GM12878 (cell line): ENCODE results near the gene DNAJB4. TPM values are rescaled to one million over a fixed set of nuclear protein-coding genes. Genes with fewer than 3 reads are reported as not detected.

Experiments
- ATAC-seq: fragments of 200-7000 bp; cut with Tn5 transposase; 3 replicates; pipeline ENCODE4 v1.9.1; 2020; ENCODE audit warnings: mild to moderate bottlenecking, moderate library complexity
- BruUV-seq: library from RNA; stranded (reverse); fragments of 400-500 nt; replicated peaks from 2 replicates; lab custom pipeline; 2021; lab: Mats Ljungman, UMichigan
- CTCF ChIA-PET: fragments of 300-600 bp; sonication (Branson Sonifier 250); formaldehyde crosslinking; extraction: SDS; loops from one replicate; lab custom pipeline; 2021; ENCODE audit warnings: inconsistent platforms; lab: Yijun Ruan, JAX
- POLR2A ChIA-PET: fragments of 350-600 bp; formaldehyde crosslinking; extraction: SDS; loops from one replicate; lab custom pipeline; 2021; ENCODE audit warnings: inconsistent platforms; lab: Charles Lee
- RAD21 ChIA-PET: fragments of 300-600 bp; sonication (Branson Sonifier 250); formaldehyde crosslinking; loops from one replicate; lab custom pipeline; 2023; ENCODE audit warnings: antibody characterized with exemption; ENCODE audit not compliant: unreplicated experiment; lab: Charles Lee
- SMC1A ChIA-PET: fragments of 300-600 bp; sonication (Branson Sonifier 250); formaldehyde crosslinking; loops from one replicate; lab custom pipeline; 2023; ENCODE audit not compliant: unreplicated experiment, uncharacterized antibody; lab: Charles Lee
- DNase-seq: peaks from one replicate; pipeline ENCODE4 v3.0.0-alpha.2; 2011; ENCODE audit warnings: low read depth, low spot score
- FAIRE-seq: peaks from 3 replicates; lab custom pipeline; 2011; peaks lifted over from hg19 to GRCh38; lab: Jason Lieb, UNC
- H2AFZ ChIP-seq: 2 replicates; pipeline ENCODE4 v1.6.0; 2011; ENCODE audit warnings: low read depth, low read length, control low read depth; ENCODE audit not compliant: control insufficient read depth
- H3K27ac ChIP-seq: 2 replicates; pipeline ENCODE4 v1.5.1; 2011; ENCODE audit warnings: control low read depth; ENCODE audit not compliant: control insufficient read depth, insufficient read depth
- H3K27me3 ChIP-seq, 2 experiments: replicated peaks in 1 of 2; 2 replicates each; pipeline versions ENCODE4 v1.6.0 to v1.6.1; 2011; ENCODE audit warnings: low read length in 1 of 2; ENCODE audit not compliant: control insufficient read depth in 2 of 2, insufficient read depth in 2 of 2
- H3K36me3 ChIP-seq, 2 experiments: 2 replicates each; pipeline ENCODE4 v1.5.1; 2011; ENCODE audit warnings: low read length in 1 of 2; ENCODE audit not compliant: control insufficient read depth in 2 of 2, insufficient read depth in 2 of 2
- H3K4me1 ChIP-seq: 2 replicates; pipeline ENCODE4 v1.6.1; 2011; ENCODE audit warnings: mild to moderate bottlenecking, low read length, moderate library complexity, mixed read lengths; ENCODE audit not compliant: control insufficient read depth, insufficient read depth
- H3K4me2 ChIP-seq: 2 replicates; pipeline ENCODE4 v1.6.0; 2011; ENCODE audit warnings: control low read depth; ENCODE audit not compliant: control insufficient read depth, insufficient read depth
- H3K4me3 ChIP-seq: fragments of 200-600 bp; sonication (generic); 2 replicates; pipeline ENCODE4 v1.5.1; 2016
- H3K79me2 ChIP-seq: 2 replicates; pipeline ENCODE4 v1.6.0; 2011; ENCODE audit warnings: low read length; ENCODE audit not compliant: control insufficient read depth, insufficient read depth
- H3K9ac ChIP-seq: 2 replicates; pipeline ENCODE4 v1.8.0; 2011; ENCODE audit warnings: low read length, control low read depth, mixed read lengths; ENCODE audit not compliant: control insufficient read depth, insufficient read depth
- H3K9me3 ChIP-seq: replicated peaks from 3 replicates; pipeline ENCODE4 v1.5.1; 2011; ENCODE audit warnings: mild to moderate bottlenecking, low read length; ENCODE audit not compliant: control insufficient read depth, insufficient read depth
- H4K20me1 ChIP-seq: 2 replicates; pipeline ENCODE4 v1.6.0; 2011; ENCODE audit not compliant: control insufficient read depth, insufficient read depth
- CEBPZ ChIP-seq: fragments of 150-350 bp; IDR thresholded peaks from 2 replicates; pipeline ENCODE4 v1.6.1; 2016; ENCODE audit warnings: low read depth, low read length
- FOXM1 ChIP-seq: IDR thresholded peaks from 2 replicates; pipeline ENCODE4 v1.6.1; 2012; ENCODE audit warnings: low read depth, mild to moderate bottlenecking, inconsistent platforms, low read length, moderate library complexity
- NRF1 ChIP-seq: conservative IDR thresholded peaks from 2 replicates; pipeline ENCODE4 v1.6.1; 2011; ENCODE audit warnings: mild to moderate bottlenecking, low read depth, low read length, improper control_type of control experiment
- USF1 ChIP-seq: IDR thresholded peaks from 2 replicates; pipeline ENCODE4 v1.6.1; 2011; ENCODE audit warnings: borderline replicate concordance, low read depth, mild to moderate bottlenecking, moderate library complexity, mixed read lengths, low read length; ENCODE audit not compliant: insufficient read depth; ENCODE audit errors: extremely low read length
- ZBTB11 ChIP-seq: fragments of 450-650 bp; formaldehyde crosslinking; IDR thresholded peaks from 2 replicates; pipeline ENCODE4 v1.5.0; 2022; ENCODE audit warnings: mild to moderate bottlenecking, missing genetic modification characterization
- WGBS: methylation state at CpG from one replicate; pipeline ENCODE4 v1.1.6; 2016; ENCODE audit warnings: low lambda C conversion rate; ENCODE audit not compliant: insufficient replicate concordance, insufficient coverage; ENCODE audit errors: missing lambda C conversion rate; 5-methylcytosine and 5-hydroxymethylcytosine counted together
- in situ Hi-C: fragments of 300-500 bp; cut with MboI; formaldehyde crosslinking; loops from 9 replicates; pipeline ENCODE4 v1.14.3; 2018; ENCODE audit warnings: mixed read lengths
- intact Hi-C: fragments of 100-400 bp; cut with micrococcal nuclease; formaldehyde crosslinking; loops from one replicate; pipeline ENCODE4 v1.14.2; 2022; ENCODE audit not compliant: unreplicated experiment
- polyA plus RNA-seq, 11 experiments: library from polyadenylated mRNA; depleted of rRNA in 4 of 11; unstranded in 6 of 11; stranded (reverse) in 5 of 11; fragments of >200 nt; fragmentation: Nextera tagmentation in 4 of 11; fragmentation: Illumina TruSeq in 1 of 11; extraction: Ambion mirVana in 4 of 11; extraction: Trizol in 1 of 11; gene quantifications; 1 replicate in 1 of 11; 2 replicates in 10 of 11; pipeline versions ENCODE4 v1.2.1 to v1.2.3, GENCODE V29; 2011 to 2016; ENCODE audit warnings: inconsistent platforms in 2 of 11, missing spikeins in 2 of 11, low read depth in 1 of 11
- total RNA-seq, 4 experiments: library from RNA; depleted of rRNA in 3 of 4; stranded (reverse); fragments of >200 nt in 3 of 4; fragmentation: Illumina TruSeq in 1 of 4; extraction: Trizol in 1 of 4; gene quantifications; 2 replicates each; pipeline versions ENCODE4 v1.2.1 to v1.2.3, GENCODE V29; 2013 to 2021
- TF ChIP-seq, protein P1 (sequence below): fragments of 450-650 bp; IDR thresholded peaks from 2 replicates; pipeline ENCODE4 v1.6.1; 2018; ENCODE audit warnings: borderline replicate concordance, mild to moderate bottlenecking; ENCODE audit not compliant: partially characterized antibody
- TF ChIP-seq, protein P2 (sequence below): fragments of 450-650 bp; IDR thresholded peaks from 2 replicates; pipeline ENCODE4 v1.6.1; 2014; ENCODE audit warnings: mild to moderate bottlenecking

The DNAJB4 gene
- total and polyA plus RNA-seq, 10 of the 15 experiments (the other 5 are each of a cell fraction or from before 2014, with no cell fraction given), result 3.8 to 10.5 (median 6.6) TPM

DNA sequence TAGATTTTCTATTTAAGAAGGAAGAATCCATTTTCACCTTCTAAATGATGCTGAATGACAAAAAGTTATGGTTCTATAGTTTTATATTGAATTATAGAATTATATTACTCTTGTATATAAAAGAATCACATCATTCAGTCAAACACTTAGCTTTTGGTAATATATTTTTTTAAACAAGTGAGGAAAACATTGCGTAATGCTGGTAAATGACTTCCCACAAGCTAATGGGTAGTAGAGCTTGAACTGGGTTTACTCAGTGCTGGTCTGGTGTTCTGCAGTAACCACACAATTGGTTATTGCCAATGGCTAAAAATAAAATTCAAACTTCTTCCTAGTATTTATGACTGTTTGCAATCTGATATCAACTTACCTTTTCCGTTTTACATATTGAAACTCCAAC, 30.4 kb downstream of the DNAJB4 start:
- ATAC-seq (no peak), FAIRE-seq (no peak), DNase-seq (no peak)
- intact Hi-C loops (no loop called here), in situ Hi-C loops (no loop called here)
- 71% methylated on average over 2 of the region's 2 CpGs for WGBS
- H3K27ac ChIP-seq, result no peak overlapping the region
- no TSS peak for BruUV-seq
- H3K79me2 ChIP-seq, result no peaks in the 10 kb centered on the region
- ChIA-PET RAD21 (no interaction called here), SMC1A (no interaction called here), POLR2A (no interaction called here), CTCF (no interaction called here)
- no peak overlapping the region for H3K4me2 ChIP-seq
- H3K9me3 ChIP-seq, result no peaks in the 10 kb centered on the region
- no peaks in the 10 kb centered on the region for H3K36me3 ChIP-seq
- no peaks in the 10 kb centered on the region for H3K4me1 ChIP-seq
- no peaks in the 10 kb centered on the region for H4K20me1 ChIP-seq
- no peak overlapping the region for H2AFZ ChIP-seq
- H3K27me3 ChIP-seq, result no peaks in the 10 kb centered on the region
- H3K9ac ChIP-seq, result no peak overlapping the region
- no peak overlapping the region for H3K4me3 ChIP-seq
- TF ChIP-seq CEBPZ (no peak), USF1 (no peak), NRF1 (no peak), FOXM1 (no peak), ZBTB11 (CRISPR knock-in tag) (no peak)
- TF ChIP-seq, protein P1, sequence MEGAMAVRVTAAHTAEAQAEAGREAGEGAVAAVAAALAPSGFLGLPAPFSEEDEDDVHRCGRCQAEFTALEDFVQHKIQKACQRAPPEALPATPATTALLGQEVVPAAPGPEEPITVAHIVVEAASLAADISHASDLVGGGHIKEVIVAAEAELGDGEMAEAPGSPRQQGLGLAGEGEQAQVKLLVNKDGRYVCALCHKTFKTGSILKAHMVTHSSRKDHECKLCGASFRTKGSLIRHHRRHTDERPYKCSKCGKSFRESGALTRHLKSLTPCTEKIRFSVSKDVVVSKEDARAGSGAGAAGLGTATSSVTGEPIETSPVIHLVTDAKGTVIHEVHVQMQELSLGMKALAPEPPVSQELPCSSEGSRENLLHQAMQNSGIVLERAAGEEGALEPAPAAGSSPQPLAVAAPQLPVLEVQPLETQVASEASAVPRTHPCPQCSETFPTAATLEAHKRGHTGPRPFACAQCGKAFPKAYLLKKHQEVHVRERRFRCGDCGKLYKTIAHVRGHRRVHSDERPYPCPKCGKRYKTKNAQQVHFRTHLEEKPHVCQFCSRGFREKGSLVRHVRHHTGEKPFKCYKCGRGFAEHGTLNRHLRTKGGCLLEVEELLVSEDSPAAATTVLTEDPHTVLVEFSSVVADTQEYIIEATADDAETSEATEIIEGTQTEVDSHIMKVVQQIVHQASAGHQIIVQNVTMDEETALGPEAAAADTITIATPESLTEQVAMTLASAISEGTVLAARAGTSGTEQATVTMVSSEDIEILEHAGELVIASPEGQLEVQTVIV, result no peak
- TF ChIP-seq, protein P2, sequence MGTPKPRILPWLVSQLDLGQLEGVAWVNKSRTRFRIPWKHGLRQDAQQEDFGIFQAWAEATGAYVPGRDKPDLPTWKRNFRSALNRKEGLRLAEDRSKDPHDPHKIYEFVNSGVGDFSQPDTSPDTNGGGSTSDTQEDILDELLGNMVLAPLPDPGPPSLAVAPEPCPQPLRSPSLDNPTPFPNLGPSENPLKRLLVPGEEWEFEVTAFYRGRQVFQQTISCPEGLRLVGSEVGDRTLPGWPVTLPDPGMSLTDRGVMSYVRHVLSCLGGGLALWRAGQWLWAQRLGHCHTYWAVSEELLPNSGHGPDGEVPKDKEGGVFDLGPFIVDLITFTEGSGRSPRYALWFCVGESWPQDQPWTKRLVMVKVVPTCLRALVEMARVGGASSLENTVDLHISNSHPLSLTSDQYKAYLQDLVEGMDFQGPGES, result no peak
